ENCODE results near the gene TKTL1. TPM values are rescaled to one million over a fixed set of nuclear protein-coding genes. Genes with fewer than 3 reads are reported as not detected.

Gene TKTL1
- total and polyA plus RNA-seq, 2 of the 8 experiments (the other 6 are each of a cell fraction or from before 2014, with no cell fraction given), result 0.05 TPM; not detected in 1

DNA sequence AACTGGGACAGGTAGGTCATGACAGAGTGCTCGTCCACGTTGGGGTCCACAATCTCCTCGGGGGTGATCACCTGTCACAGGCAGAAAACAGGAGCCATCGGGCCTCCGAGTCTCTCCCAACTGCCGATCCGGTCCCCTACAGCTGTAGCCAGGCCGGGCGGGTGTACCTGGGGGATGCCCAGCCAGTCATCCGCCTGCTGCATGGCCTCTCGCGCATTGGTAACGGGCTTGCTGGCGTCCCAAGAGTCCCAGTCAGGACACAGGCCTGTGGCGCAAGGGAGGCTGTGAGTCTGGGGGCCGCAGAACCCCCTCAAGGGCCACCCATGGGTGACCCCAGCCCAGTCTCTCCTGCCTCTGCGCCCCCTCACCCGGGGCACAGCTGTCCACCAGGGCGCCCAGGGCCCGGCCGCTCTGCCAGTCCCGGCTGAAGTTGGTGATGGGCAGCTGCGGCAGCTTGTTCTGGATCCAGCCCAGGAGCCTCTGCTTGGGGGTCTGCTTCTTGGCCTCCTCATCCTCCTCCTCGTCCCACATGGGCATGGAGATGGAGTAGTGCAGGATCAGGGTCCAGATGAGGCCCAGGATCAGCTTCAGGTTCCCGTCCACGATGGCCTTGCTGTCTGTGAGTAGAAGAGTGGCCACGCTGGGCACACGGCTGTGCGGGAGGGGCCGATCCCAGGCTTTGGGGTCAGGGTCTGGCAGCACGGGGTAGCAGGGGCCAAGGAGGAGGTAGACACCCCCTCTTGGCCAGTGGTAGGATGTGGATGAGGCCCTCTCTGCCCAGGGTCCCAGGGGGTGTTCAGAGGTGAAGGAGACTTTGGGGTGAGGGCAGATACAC, 72.1 kb downstream of the TKTL1 start (continued):
- no peak for TF ChIP-seq TAF7 (optimal IDR thresholded peaks at IDR 0.05; ENCODE audit: borderline replicate concordance, low read depth, low read length)
- no peak for TF ChIP-seq GABPA (IDR thresholded peaks at IDR 0.05; ENCODE audit: borderline replicate concordance, insufficient read depth, low read length)
- no peak for TF ChIP-seq SIX5 (IDR thresholded peaks at IDR 0.05; ENCODE audit: low read depth, low read length)
- TF ChIP-seq ASH2L (IDR thresholded peaks at IDR 0.05; ENCODE audit: low read length), result no peak
